AG10803 (cell line): ENCODE results near the gene ZBTB16.
A peak's percentile ranks its signal among the peaks of the same experiment; 100 is the strongest.

ENCODE experiments used
- DNase-seq: peaks from one replicate; pipeline ENCODE4 v3.0.0; 2010; ENCODE audit warnings: low read depth
- H3K4me3 ChIP-seq: 2 replicates; pipeline ENCODE4 v1.5.1; 2011; ENCODE audit warnings: mild to moderate bottlenecking, low read length, control low read depth
- TF ChIP-seq, protein P1 (sequence below): conservative IDR thresholded peaks from 2 replicates; pipeline ENCODE4 v1.5.1; 2011; ENCODE audit warnings: mild to moderate bottlenecking, low read length, control low read depth, inconsistent platforms

Gene ZBTB16

DNA sequence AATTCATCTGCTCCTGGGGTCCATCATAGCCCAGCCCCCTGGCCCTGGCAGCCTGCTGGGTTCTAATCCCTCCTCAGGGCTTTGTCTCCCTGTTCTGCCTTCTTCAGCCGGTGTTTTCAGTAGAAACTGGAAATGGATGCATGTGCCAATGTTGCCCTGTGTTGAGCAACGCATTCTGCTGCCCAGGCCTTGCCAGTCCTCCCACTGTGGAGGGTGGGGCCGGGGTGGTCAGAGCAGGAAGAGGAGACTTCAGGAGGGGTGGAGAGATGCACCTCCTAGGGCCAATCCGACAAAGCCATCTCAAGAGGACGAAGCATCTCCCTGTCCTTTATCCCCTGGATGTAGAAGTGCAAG, 27.6 kb upstream of the ZBTB16 start:
- DNase-seq: no peak
- TF ChIP-seq, protein P1, sequence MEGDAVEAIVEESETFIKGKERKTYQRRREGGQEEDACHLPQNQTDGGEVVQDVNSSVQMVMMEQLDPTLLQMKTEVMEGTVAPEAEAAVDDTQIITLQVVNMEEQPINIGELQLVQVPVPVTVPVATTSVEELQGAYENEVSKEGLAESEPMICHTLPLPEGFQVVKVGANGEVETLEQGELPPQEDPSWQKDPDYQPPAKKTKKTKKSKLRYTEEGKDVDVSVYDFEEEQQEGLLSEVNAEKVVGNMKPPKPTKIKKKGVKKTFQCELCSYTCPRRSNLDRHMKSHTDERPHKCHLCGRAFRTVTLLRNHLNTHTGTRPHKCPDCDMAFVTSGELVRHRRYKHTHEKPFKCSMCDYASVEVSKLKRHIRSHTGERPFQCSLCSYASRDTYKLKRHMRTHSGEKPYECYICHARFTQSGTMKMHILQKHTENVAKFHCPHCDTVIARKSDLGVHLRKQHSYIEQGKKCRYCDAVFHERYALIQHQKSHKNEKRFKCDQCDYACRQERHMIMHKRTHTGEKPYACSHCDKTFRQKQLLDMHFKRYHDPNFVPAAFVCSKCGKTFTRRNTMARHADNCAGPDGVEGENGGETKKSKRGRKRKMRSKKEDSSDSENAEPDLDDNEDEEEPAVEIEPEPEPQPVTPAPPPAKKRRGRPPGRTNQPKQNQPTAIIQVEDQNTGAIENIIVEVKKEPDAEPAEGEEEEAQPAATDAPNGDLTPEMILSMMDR: no peak
- H3K4me3 ChIP-seq: no peak overlapping the region

DNA sequence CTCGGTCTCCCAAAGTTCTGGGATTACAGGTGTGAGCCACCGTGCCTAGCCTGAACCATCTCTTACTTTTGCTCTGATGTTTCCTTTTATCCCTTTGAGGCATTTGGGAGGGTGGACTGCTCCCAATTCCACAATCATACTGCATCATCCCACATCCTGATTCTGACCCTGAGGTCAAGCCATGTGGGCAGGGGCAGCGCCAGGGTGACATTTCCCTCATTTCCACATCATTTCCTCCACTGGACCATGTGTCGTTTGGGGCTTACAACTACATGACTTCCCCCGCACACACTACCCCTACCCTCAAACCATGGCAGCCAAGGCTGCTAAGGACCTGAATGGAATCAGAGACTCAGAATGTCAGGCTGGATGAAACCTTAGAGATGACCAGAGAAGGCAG, 26.4 kb upstream of the ZBTB16 start:
- no peak overlapping the region for H3K4me3 ChIP-seq
- TF ChIP-seq, protein P1: no peak
- no peak for DNase-seq

DNA sequence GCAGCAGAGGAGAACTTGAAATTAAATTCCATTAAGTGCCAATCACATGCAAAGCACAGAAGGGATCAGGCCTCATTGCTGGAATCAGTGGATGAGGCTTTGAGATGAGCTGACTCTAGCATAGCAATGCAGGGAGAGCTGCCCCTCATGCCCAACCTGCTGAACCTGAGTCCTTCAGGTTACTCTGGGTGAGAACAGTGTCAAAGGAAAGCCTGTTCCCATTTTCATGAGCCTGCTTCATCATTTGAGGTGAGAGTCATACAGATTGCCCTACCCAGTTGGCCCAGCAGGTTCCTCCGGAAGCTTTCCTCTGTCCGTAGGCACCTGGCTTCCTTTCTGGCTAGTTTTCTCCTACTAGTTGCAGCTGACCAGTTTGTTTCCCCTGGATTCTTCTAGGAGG, 25.9 kb upstream of the ZBTB16 start:
- TF ChIP-seq, protein P1: no peak
- no peak for DNase-seq
- no peak overlapping the region for H3K4me3 ChIP-seq

DNA sequence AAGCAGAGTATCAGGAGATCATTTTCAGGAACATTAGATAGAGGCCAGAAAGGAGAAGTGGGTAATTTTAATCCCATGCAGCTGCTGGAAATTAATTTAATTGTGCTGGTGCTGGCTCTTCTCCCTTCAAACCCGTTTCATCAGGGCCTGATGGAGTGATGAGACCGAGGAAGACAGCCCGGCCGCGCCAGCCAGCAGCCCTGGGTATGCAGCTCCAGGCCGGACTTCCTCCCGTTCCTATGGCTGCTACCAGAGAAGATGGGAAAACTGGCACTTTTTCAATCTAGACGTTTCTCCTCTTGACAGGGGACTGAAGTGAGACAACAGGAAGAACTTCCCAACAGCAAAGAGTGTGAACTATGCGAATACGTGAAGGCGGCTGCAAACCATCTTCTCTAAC, 24.6 kb upstream of the ZBTB16 start:
- no peak for DNase-seq
- H3K4me3 ChIP-seq: no peak overlapping the region
- TF ChIP-seq, protein P1: no peak

DNA sequence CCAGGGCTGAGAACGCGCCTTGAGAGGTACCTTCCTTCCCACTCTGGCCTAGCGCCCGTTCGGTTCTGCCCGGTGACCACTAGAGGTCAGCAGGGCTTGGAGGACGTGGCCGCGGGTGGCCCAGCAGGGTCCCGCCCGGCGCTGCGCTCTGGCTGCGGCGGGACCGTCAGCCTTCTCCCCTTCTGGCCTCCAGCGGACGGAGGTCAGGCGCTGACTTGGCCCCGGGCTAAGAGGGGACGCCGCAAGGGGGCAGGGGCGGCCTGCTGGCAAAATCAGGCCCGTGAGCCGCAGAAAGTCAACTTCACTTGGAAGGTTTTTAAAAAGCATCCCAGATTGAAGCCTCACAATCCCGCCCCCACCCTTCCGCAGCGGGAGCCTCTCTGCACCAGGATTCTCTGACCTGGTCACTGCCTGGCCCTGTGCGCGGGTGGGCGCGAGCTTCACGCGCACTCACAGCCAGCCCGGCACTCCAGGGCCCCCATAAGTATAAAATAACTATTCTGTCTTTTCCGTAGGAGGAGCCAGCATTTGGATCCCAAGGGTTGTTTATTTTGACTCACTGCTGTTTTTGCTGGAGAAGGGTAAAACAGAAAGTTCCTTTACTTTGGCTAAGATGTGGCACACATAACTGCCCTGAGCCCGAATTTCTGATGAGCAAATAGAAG, 23.2 kb upstream of the ZBTB16 start:
- peak overlapping the region; percentile 39 for H3K4me3 ChIP-seq
- DNase-seq: peak; percentile 47
- TF ChIP-seq, protein P1: peak; percentile 79

DNA sequence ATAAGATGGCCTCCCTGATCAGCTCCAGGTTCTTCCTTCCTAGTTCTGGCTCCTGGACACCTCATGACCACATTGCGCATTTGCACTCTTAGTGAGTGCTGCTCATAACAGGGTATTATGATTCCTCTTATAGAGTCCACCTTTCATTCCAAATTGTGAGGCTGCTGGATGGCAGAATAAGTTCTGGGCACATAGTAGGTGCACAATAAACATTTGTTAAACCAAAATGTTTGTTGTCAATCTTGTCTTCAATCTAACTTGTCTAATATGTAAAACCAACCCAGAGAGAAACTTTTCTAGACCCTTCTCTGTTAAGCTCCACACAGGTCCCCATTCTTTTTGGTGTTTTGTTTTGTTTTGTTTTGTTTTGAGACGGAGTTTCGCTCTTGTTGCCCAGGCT, 22.6 kb upstream of the ZBTB16 start:
- TF ChIP-seq, protein P1: no peak
- no peak for DNase-seq
- H3K4me3 ChIP-seq: no peak overlapping the region

DNA sequence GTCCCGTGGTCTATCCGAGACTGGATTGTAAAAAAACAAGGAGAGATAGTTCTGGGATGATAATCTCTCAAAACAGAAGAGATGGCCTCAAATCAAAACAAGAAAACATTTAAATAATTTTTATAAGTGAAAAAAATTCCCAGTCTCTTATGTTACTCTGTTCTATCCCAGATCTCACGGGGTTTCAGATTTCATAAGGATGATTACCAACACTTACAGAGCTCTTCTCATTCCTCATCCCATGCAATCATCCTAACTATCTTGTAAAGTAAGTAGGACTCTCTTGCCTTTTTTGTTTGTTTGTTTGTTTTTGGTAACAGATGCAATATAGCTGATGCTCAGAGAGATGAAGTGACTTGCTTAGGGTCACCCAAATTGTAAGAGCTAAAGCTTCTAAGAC, 20.0 kb upstream of the ZBTB16 start:
- no peak for DNase-seq

More for the DNA sequence above, 20.0 kb upstream of the ZBTB16 start:
- TF ChIP-seq, protein P1: no peak
- H3K4me3 ChIP-seq: no peak overlapping the region
